Measurements from ENCODE around the gene TMEM8B. TPM values are rescaled to one million over a fixed set of nuclear protein-coding genes. Genes with fewer than 3 reads are reported as not detected.

Gene TMEM8B
- total RNA-seq, 2 donors from 2014 or later, result 14.6 to 24.2 TPM

- Histone ChIP-seq H3K9me3 (no peaks in the 10 kb centered on the region), H3K4me3 (no peak overlapping the region), H3K36me3 (peaks cover 12% of the 10 kb centered on the region), H3K4me1 (ENCODE audit: control insufficient read depth in 1 of 2, low read depth in 2 of 2) (peaks cover 4 to 11% of the 10 kb centered on the region in 2 donors), H3K27me3 (replicated peaks; ENCODE audit: insufficient read depth) (no peaks in the 10 kb centered on the region), H3K27ac (no peak overlapping the region)
- TF ChIP-seq CTCF (IDR thresholded peaks at IDR 0.05), result no peak
- DNase-seq (ENCODE audit: low spot score), result no peak
- no peak for ATAC-seq (ENCODE audit: insufficient number of reproducible peaks, low FRiP score, low read depth)
These were observed 28.5 kb upstream of the TMEM8B start for GRCh38 chr9:35800530-35800929.

- peaks cover 4 to 8% of the 10 kb centered on the region in 2 donors for H3K4me1 ChIP-seq (ENCODE audit: control insufficient read depth in 1 of 2, low read depth in 2 of 2)
- DNase-seq (ENCODE audit: low spot score) (no peak), ATAC-seq (ENCODE audit: insufficient number of reproducible peaks, low FRiP score, low read depth) (no peak)
- no peak overlapping the region for H3K27ac ChIP-seq
- H3K9me3 ChIP-seq, result no peaks in the 10 kb centered on the region
- H3K4me3 ChIP-seq, result no peak overlapping the region
- TF ChIP-seq CTCF (IDR thresholded peaks at IDR 0.05), result no peak
- H3K36me3 ChIP-seq, result peaks cover 22% of the 10 kb centered on the region
- no peaks in the 10 kb centered on the region for H3K27me3 ChIP-seq (replicated peaks; ENCODE audit: insufficient read depth)
These were observed 27.5 kb upstream of the TMEM8B start for GRCh38 chr9:35801328-35802128.

GRCh38 chr9:35806101-35806500, 22.9 kb upstream of the TMEM8B start:
- no peaks in the 10 kb centered on the region for H3K27me3 ChIP-seq (replicated peaks; ENCODE audit: insufficient read depth)
- H3K4me1 ChIP-seq (ENCODE audit: control insufficient read depth in 1 of 2, low read depth in 2 of 2), result peaks cover 2 to 5% of the 10 kb centered on the region in 2 donors
- no peaks in the 10 kb centered on the region for H3K9me3 ChIP-seq
- DNase-seq (ENCODE audit: low spot score) (no peak), ATAC-seq (ENCODE audit: insufficient number of reproducible peaks, low FRiP score, low read depth) (no peak)
- H3K36me3 ChIP-seq, result peaks cover 43% of the 10 kb centered on the region
- no peak for TF ChIP-seq CTCF (IDR thresholded peaks at IDR 0.05)
- no peak overlapping the region for H3K27ac ChIP-seq
- no peak overlapping the region for H3K4me3 ChIP-seq

GRCh38 chr9:35808433-35808832, 20.6 kb upstream of the TMEM8B start:
- Histone ChIP-seq H3K27me3 (replicated peaks; ENCODE audit: insufficient read depth) (no peaks in the 10 kb centered on the region), H3K4me3 (no peak overlapping the region), H3K4me1 (ENCODE audit: control insufficient read depth in 1 of 2, low read depth in 2 of 2) (peaks cover 8 to 24% of the 10 kb centered on the region in 2 donors), H3K27ac (no peak overlapping the region), H3K9me3 (no peaks in the 10 kb centered on the region), H3K36me3 (peaks cover 43% of the 10 kb centered on the region)
- DNase-seq (ENCODE audit: low spot score), result no peak
- TF ChIP-seq CTCF (IDR thresholded peaks at IDR 0.05), result no peak
- ATAC-seq (ENCODE audit: insufficient number of reproducible peaks, low FRiP score, low read depth), result no peak

GRCh38 chr9:35810122-35810521, 18.9 kb upstream of the TMEM8B start:
- H3K4me3 ChIP-seq, result no peak overlapping the region
- peaks cover 41% of the 10 kb centered on the region for H3K36me3 ChIP-seq
- H3K27ac ChIP-seq, result no peak overlapping the region
- no peaks in the 10 kb centered on the region for H3K27me3 ChIP-seq (replicated peaks; ENCODE audit: insufficient read depth)
- DNase-seq (ENCODE audit: low spot score) (no peak), ATAC-seq (ENCODE audit: insufficient number of reproducible peaks, low FRiP score, low read depth) (no peak)
- no peaks in the 10 kb centered on the region for H3K9me3 ChIP-seq
- peaks cover 16 to 34% of the 10 kb centered on the region in 2 donors for H3K4me1 ChIP-seq (ENCODE audit: control insufficient read depth in 1 of 2, low read depth in 2 of 2)
- no peak for TF ChIP-seq CTCF (IDR thresholded peaks at IDR 0.05)

All from thoracic aorta (tissue), 2 donors.